ENCODE results near the gene C13orf46.

Gene C13orf46

GRCh38 chr13:114013952-114014629, 40.2 kb upstream of the C13orf46 start:
- TF ChIP-seq, protein P1, sequence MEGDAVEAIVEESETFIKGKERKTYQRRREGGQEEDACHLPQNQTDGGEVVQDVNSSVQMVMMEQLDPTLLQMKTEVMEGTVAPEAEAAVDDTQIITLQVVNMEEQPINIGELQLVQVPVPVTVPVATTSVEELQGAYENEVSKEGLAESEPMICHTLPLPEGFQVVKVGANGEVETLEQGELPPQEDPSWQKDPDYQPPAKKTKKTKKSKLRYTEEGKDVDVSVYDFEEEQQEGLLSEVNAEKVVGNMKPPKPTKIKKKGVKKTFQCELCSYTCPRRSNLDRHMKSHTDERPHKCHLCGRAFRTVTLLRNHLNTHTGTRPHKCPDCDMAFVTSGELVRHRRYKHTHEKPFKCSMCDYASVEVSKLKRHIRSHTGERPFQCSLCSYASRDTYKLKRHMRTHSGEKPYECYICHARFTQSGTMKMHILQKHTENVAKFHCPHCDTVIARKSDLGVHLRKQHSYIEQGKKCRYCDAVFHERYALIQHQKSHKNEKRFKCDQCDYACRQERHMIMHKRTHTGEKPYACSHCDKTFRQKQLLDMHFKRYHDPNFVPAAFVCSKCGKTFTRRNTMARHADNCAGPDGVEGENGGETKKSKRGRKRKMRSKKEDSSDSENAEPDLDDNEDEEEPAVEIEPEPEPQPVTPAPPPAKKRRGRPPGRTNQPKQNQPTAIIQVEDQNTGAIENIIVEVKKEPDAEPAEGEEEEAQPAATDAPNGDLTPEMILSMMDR (conservative IDR thresholded peaks at IDR 0.05; ENCODE audit: low read length) = no peak
- H3K4me3 ChIP-seq (ENCODE audit: low read length) = no peak overlapping the region
- DNase-seq (ENCODE audit: low read depth) = no peak

DNA sequence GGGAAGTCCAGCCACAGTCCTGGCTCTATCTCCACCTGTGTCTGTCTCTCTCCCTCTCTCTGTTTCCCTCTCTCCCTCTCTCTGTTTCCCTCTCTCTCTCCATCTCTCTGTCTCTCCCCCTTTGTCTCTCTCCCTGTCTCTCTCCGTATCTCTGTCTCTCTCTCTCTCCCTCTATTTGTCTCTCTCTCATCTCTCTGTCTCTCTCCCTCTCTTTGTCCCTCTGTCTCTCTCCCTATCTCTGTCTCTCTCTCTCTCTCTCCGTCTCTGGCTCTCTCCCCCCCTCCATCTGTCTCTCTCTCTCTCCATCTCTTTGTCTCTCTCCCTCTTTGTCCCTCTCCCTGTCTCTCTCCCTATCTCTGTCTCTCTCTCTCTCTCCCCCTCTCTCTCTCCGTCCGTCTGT, 39.5 kb upstream of the C13orf46 start:
- TF ChIP-seq, protein P1 (conservative IDR thresholded peaks at IDR 0.05; ENCODE audit: low read length) = no peak
- no peak for DNase-seq (ENCODE audit: low read depth)
- no peak overlapping the region for H3K4me3 ChIP-seq (ENCODE audit: low read length)

GRCh38 chr13:114012921-114013320, 39.0 kb upstream of the C13orf46 start:
- DNase-seq (ENCODE audit: low read depth) = no peak
- no peak overlapping the region for H3K4me3 ChIP-seq (ENCODE audit: low read length)
- TF ChIP-seq, protein P1 (conservative IDR thresholded peaks at IDR 0.05; ENCODE audit: low read length) = no peak

- TF ChIP-seq, protein P1 (conservative IDR thresholded peaks at IDR 0.05; ENCODE audit: low read length) = no peak
- DNase-seq (ENCODE audit: low read depth) = no peak
- H3K4me3 ChIP-seq (ENCODE audit: low read length) = no peak overlapping the region
These were observed 38.3 kb upstream of the C13orf46 start for GRCh38 chr13:114012141-114012540.

- H3K4me3 ChIP-seq (ENCODE audit: low read length) = no peak overlapping the region
- DNase-seq (ENCODE audit: low read depth) = no peak
- TF ChIP-seq, protein P1 (conservative IDR thresholded peaks at IDR 0.05; ENCODE audit: low read length) = no peak
These were observed 37.4 kb upstream of the C13orf46 start for GRCh38 chr13:114011226-114011625.

DNA sequence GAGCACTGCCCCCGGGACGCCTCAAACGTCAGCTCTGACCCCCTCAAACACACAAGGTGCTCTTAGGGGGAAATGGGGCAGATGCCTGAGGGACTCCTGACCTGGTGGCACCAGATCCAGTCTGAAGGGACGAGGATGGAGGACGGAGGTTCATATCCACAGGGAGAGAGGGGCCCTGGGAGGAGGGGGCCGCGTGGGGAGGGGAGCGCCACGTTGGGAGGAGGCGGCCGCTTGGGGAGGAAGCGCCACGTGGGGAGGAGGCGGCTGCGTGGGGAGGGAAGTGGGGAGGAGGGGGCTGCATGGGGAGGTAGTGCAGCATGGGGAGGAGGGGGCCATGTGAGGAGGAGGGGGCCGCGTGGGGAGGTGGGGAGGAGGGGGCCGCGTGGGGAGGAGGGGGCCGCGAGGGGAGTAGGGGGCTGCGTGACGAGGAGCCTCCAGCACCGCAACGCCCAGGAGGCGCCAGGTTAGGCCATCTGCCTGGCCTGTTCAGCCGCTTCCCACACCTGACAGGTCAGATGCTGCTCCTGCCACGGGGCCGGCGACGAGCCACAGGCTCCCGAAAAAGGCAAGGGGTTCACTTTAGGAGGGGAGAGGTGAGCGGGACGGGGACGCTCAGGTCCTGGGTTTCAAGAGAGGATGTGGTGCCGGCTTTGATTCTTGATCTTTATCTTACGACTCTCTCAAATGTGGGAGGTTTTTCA, 36.7 kb upstream of the C13orf46 start:
- DNase-seq (ENCODE audit: low read depth) = no peak
- no peak overlapping the region for H3K4me3 ChIP-seq (ENCODE audit: low read length)
- TF ChIP-seq, protein P1 (conservative IDR thresholded peaks at IDR 0.05; ENCODE audit: low read length) = no peak

Data from AG10803 (cell line).